H1 (cell line): ENCODE data around the gene ARHGAP26. TPM values are rescaled to one million over a fixed set of nuclear protein-coding genes. Genes with fewer than 3 reads are reported as not detected.

Experiments used
- CTCF ChIA-PET: fragments of 300-600 bp; sonication (Branson Sonifier 250); formaldehyde crosslinking; loops from one replicate; lab custom pipeline; 2021; ENCODE audit not compliant: partially characterized antibody; lab: Charles Lee
- POLR2A ChIA-PET: fragments of 300-600 bp; sonication (Branson Sonifier 250); formaldehyde crosslinking; loops from one replicate; lab custom pipeline; 2021; ENCODE audit warnings: inconsistent platforms; ENCODE audit not compliant: partially characterized antibody; lab: Charles Lee
- DNase-seq, 2 experiments: peaks; one replicate each; pipeline versions ENCODE4 v3.0.0 to v3.0.0-alpha.2; 2010 to 2022; ENCODE audit warnings: low spot score in 2 of 2, low read depth in 1 of 2, mixed read lengths in 1 of 2
- FAIRE-seq: peaks from 2 replicates; lab custom pipeline; 2011; peaks lifted over from hg19 to GRCh38; lab: Jason Lieb, UNC
- H2AFZ ChIP-seq: 2 replicates; pipeline ENCODE4 v1.8.1; 2012; ENCODE audit warnings: low read length, inconsistent platforms
- H2AK5ac ChIP-seq: 2 replicates; pipeline ENCODE4 v1.6.1; 2013; ENCODE audit warnings: low read depth, low read length
- H2BK120ac ChIP-seq: replicated peaks from 2 replicates; pipeline ENCODE3; 2013; ENCODE audit warnings: low read depth, low read length, inconsistent platforms
- H2BK12ac ChIP-seq: 2 replicates; pipeline ENCODE4 v1.6.1; 2013; ENCODE audit warnings: low read depth, low read length
- H2BK15ac ChIP-seq: 2 replicates; pipeline ENCODE4 v1.6.1; 2013; ENCODE audit warnings: low read length
- H2BK20ac ChIP-seq: 2 replicates; pipeline ENCODE4 v1.6.1; 2013; ENCODE audit warnings: low read length
- H2BK5ac ChIP-seq: 2 replicates; pipeline ENCODE4 v1.6.1; 2013; ENCODE audit warnings: low read depth, low read length
- H3K14ac ChIP-seq: 2 replicates; pipeline ENCODE4 v1.6.1; 2013; ENCODE audit warnings: inconsistent platforms; ENCODE audit not compliant: insufficient read length
- H3K18ac ChIP-seq: 2 replicates; pipeline ENCODE4 v1.6.1; 2013; ENCODE audit warnings: low read length; ENCODE audit errors: extremely low read depth
- H3K23ac ChIP-seq: 2 replicates; pipeline ENCODE4 v1.6.1; 2013; ENCODE audit warnings: inconsistent platforms; ENCODE audit not compliant: insufficient read length
- H3K23me2 ChIP-seq: 2 replicates; pipeline ENCODE4 v1.6.1; 2013; ENCODE audit warnings: low read depth, low read length
- H3K27ac ChIP-seq: 2 replicates; pipeline ENCODE4 v1.6.1; 2011; ENCODE audit warnings: low read depth, low read length, inconsistent platforms
- H3K27me3 ChIP-seq, 4 experiments: replicated peaks in 1 of 4; 1 replicate in 1 of 4; 2 replicates in 3 of 4; pipeline versions ENCODE4 v1.6.1 to v1.8.1; 2011 to 2013; ENCODE audit warnings: low read length in 3 of 4, mild to moderate bottlenecking in 3 of 4, inconsistent platforms in 2 of 4, mixed read lengths in 2 of 4, moderate library complexity in 1 of 4; ENCODE audit not compliant: control insufficient read depth in 3 of 4, insufficient read depth in 3 of 4; ENCODE audit errors: extremely low read depth in 1 of 4
- H3K36me3 ChIP-seq, 4 experiments: 2 replicates each; pipeline versions ENCODE4 v1.6.1 to v1.8.1; 2011 to 2013; ENCODE audit warnings: mild to moderate bottlenecking in 4 of 4, low read length in 3 of 4, moderate library complexity in 2 of 4, control low read depth in 1 of 4, inconsistent platforms in 1 of 4; ENCODE audit not compliant: insufficient read depth in 4 of 4, control insufficient read depth in 2 of 4
- H3K4ac ChIP-seq: replicated peaks from 2 replicates; pipeline ENCODE3; 2013; ENCODE audit warnings: low read length, low read depth, mixed read lengths, inconsistent platforms; ENCODE audit not compliant: insufficient read length
- H3K4me1 ChIP-seq, 4 experiments: replicated peaks in 1 of 4; 1 replicate in 1 of 4; 2 replicates in 3 of 4; pipeline versions ENCODE4 v1.6.1 to v1.8.1; 2011 to 2013; ENCODE audit warnings: low read length in 3 of 4, inconsistent platforms in 2 of 4, mixed read lengths in 1 of 4; ENCODE audit not compliant: insufficient read depth in 4 of 4, control insufficient read depth in 3 of 4
- H3K4me2 ChIP-seq, 2 experiments: 2 replicates each; pipeline versions ENCODE4 v1.6.1 to v1.8.1; 2011 to 2013; ENCODE audit warnings: low read depth in 2 of 2, low read length in 2 of 2, control low read depth in 1 of 2, inconsistent platforms in 1 of 2, mild to moderate bottlenecking in 1 of 2; ENCODE audit not compliant: insufficient read depth in 1 of 2
- H3K4me3 ChIP-seq, 4 experiments: fragments of 200-600, 300-600 bp in 1 of 4; sonication (generic), shearing (Covaris generic), sonication (Bioruptor Twin) in 1 of 4; 2 replicates each; pipeline versions ENCODE4 v1.5.1 to v1.8.1; 2011 to 2016; ENCODE audit warnings: low read length in 4 of 4, low read depth in 3 of 4, control low read depth in 2 of 4, inconsistent platforms in 2 of 4, mild to moderate bottlenecking in 2 of 4, mixed read lengths in 1 of 4, moderate library complexity in 1 of 4; ENCODE audit not compliant: insufficient read depth in 2 of 4; ENCODE audit errors: extremely low read depth in 1 of 4
- H3K56ac ChIP-seq: replicated peaks from 2 replicates; pipeline ENCODE3; 2013; ENCODE audit warnings: low read depth, mild to moderate bottlenecking, mixed read lengths, low read length, inconsistent platforms; ENCODE audit not compliant: insufficient read length
- H3K79me1 ChIP-seq: 2 replicates; pipeline ENCODE4 v1.6.1; 2013; ENCODE audit warnings: low read depth, low read length, control low read depth
- H3K79me2 ChIP-seq, 2 experiments: 2 replicates each; pipeline versions ENCODE4 v1.6.1 to v1.8.1; 2012 to 2013; ENCODE audit warnings: low read length in 2 of 2, mild to moderate bottlenecking in 2 of 2, inconsistent platforms in 1 of 2; ENCODE audit not compliant: insufficient read depth in 2 of 2, control insufficient read depth in 1 of 2
- H3K9ac ChIP-seq, 4 experiments: replicated peaks in 1 of 4; 1 replicate in 1 of 4; 2 replicates in 3 of 4; pipeline versions ENCODE4 v1.6.1 to v1.8.1; 2011 to 2013; ENCODE audit warnings: low read depth in 3 of 4, low read length in 3 of 4, control low read depth in 2 of 4, mild to moderate bottlenecking in 2 of 4, moderate library complexity in 2 of 4, inconsistent platforms in 1 of 4; ENCODE audit errors: extremely low read depth in 1 of 4
- H3K9me3 ChIP-seq, 2 experiments: 2 replicates each; pipeline versions ENCODE4 v1.6.1 to v1.8.1; 2012 to 2013; ENCODE audit warnings: mild to moderate bottlenecking in 2 of 2, moderate library complexity in 2 of 2, control low read depth in 1 of 2, inconsistent platforms in 1 of 2, low read depth in 1 of 2, low read length in 1 of 2, mixed read lengths in 1 of 2; ENCODE audit not compliant: insufficient read depth in 2 of 2
- H4K20me1 ChIP-seq, 2 experiments: replicated peaks in 1 of 2; 2 replicates each; pipeline versions ENCODE3 to v1.8.1; 2011 to 2013; ENCODE audit warnings: inconsistent platforms in 2 of 2, low read length in 2 of 2, mild to moderate bottlenecking in 1 of 2; ENCODE audit not compliant: insufficient read depth in 2 of 2, control insufficient read depth in 1 of 2
- H4K5ac ChIP-seq: 2 replicates; pipeline ENCODE4 v1.6.1; 2013; ENCODE audit warnings: low read length, low read depth, mixed read lengths, inconsistent platforms; ENCODE audit not compliant: insufficient read length
- H4K8ac ChIP-seq: 2 replicates; pipeline ENCODE4 v1.8.0; 2013; ENCODE audit warnings: mild to moderate bottlenecking, moderate library complexity, low read length, inconsistent platforms; ENCODE audit not compliant: insufficient read depth; ENCODE audit errors: extremely low read depth
- H4K91ac ChIP-seq: replicated peaks from 2 replicates; pipeline ENCODE3; 2013; ENCODE audit warnings: low read length, mixed read lengths, inconsistent platforms; ENCODE audit not compliant: insufficient read length
- ATF3 ChIP-seq: IDR thresholded peaks from 2 replicates; pipeline ENCODE4 v1.6.1; 2011; ENCODE audit warnings: low read depth, mild to moderate bottlenecking, low read length; ENCODE audit not compliant: insufficient read depth
- CBX5 ChIP-seq: fragments of 300-800, 300-1000 bp; sonication (generic); IDR thresholded peaks from 2 replicates; pipeline ENCODE4 v1.7.1; 2016; ENCODE audit warnings: antibody characterized with exemption, low read length, low read depth
- CHD1 ChIP-seq: IDR thresholded peaks from 2 replicates; pipeline ENCODE4 v1.6.1; 2012; ENCODE audit warnings: low read depth, low read length, improper control_type of control experiment
- CHD2 ChIP-seq: IDR thresholded peaks from 2 replicates; pipeline ENCODE4 v1.6.1; 2012; ENCODE audit warnings: low read length, improper control_type of control experiment
- CREB1 ChIP-seq: IDR thresholded peaks from 2 replicates; pipeline ENCODE4 v1.6.1; 2012; ENCODE audit warnings: inconsistent platforms
- EGR1 ChIP-seq: IDR thresholded peaks from 2 replicates; pipeline ENCODE4 v1.6.1; 2011; ENCODE audit warnings: low read depth, low read length, borderline replicate concordance
- EP300 ChIP-seq, 2 experiments: IDR thresholded peaks; 1 replicate in 1 of 2; 2 replicates in 1 of 2; pipeline ENCODE4 v1.6.1; 2011 to 2012; ENCODE audit warnings: low read depth in 2 of 2, low read length in 2 of 2, mild to moderate bottlenecking in 2 of 2, borderline replicate concordance in 1 of 2, inconsistent platforms in 1 of 2, moderate library complexity in 1 of 2
- GABPA ChIP-seq: IDR thresholded peaks from 2 replicates; pipeline ENCODE4 v1.6.1; 2011; ENCODE audit warnings: mild to moderate bottlenecking, low read length, moderate library complexity, borderline replicate concordance; ENCODE audit not compliant: insufficient read depth
- JUN ChIP-seq: IDR thresholded peaks from 2 replicates; pipeline ENCODE4 v1.6.1; 2011; ENCODE audit warnings: low read depth, mild to moderate bottlenecking, improper control_type of control experiment, low read length
- MAX ChIP-seq: IDR thresholded peaks from 2 replicates; pipeline ENCODE4 v1.6.1; 2012; ENCODE audit warnings: inconsistent platforms
- POLR2A ChIP-seq, 2 experiments: IDR thresholded peaks; 1 replicate in 1 of 2; 2 replicates in 1 of 2; pipeline ENCODE4 v1.6.1; 2011; ENCODE audit warnings: low read depth in 2 of 2, low read length in 2 of 2, mild to moderate bottlenecking in 2 of 2; ENCODE audit errors: control extremely low read depth in 1 of 2
- RNF2 ChIP-seq: fragments of 200-900, 300-1000 bp; sonication (generic); IDR thresholded peaks from 2 replicates; pipeline ENCODE4 v1.7.1; 2016; ENCODE audit warnings: borderline replicate concordance, low read depth, mild to moderate bottlenecking, antibody characterized with exemption, low read length; ENCODE audit not compliant: poor library complexity, severe bottlenecking; ENCODE audit errors: missing control alignments
- RXRA ChIP-seq: IDR thresholded peaks from 2 replicates; pipeline ENCODE4 v1.6.1; 2011; ENCODE audit warnings: low read depth, mild to moderate bottlenecking, low read length, moderate library complexity; ENCODE audit not compliant: insufficient read depth
- TBP ChIP-seq: IDR thresholded peaks from 2 replicates; pipeline ENCODE4 v1.6.1; 2011; ENCODE audit warnings: low read depth, low read length, improper control_type of control experiment
- TCF12 ChIP-seq: IDR thresholded peaks from 2 replicates; pipeline ENCODE4 v1.6.1; 2011; ENCODE audit warnings: low read depth, mild to moderate bottlenecking, low read length
- WGBS, 2 experiments: shearing (Covaris generic) in 1 of 2; methylation state at CpG; one replicate each; pipeline versions ENCODE4 v1.1.6 to v1.1.7; 2013 to 2015; ENCODE audit warnings: low lambda C conversion rate in 2 of 2, mixed read lengths in 2 of 2, inconsistent platforms in 1 of 2, low coverage in 1 of 2, missing lambda C conversion rate in 1 of 2; ENCODE audit not compliant: insufficient replicate concordance in 2 of 2, insufficient coverage in 1 of 2, insufficient read length in 1 of 2; ENCODE audit errors: extremely low coverage in 1 of 2, missing lambda C conversion rate in 1 of 2; 5-methylcytosine and 5-hydroxymethylcytosine counted together
- polyA plus RNA-seq, 7 experiments: library from polyadenylated mRNA; depleted of rRNA in 3 of 7; stranded (reverse) in 5 of 7; unstranded in 2 of 7; fragments of >200 nt in 5 of 7; fragments of 200-250 nt in 2 of 7; gene quantifications; 1 replicate in 5 of 7; 2 replicates in 1 of 7; 4 replicates in 1 of 7; pipeline versions ENCODE4 v1.2.1 to v1.2.3, GENCODE V29; 2011 to 2013; ENCODE audit warnings: missing spikeins in 2 of 7, mixed read lengths in 2 of 7
- total RNA-seq: library from RNA; stranded (reverse); fragmentation: NEBNext Ultra II Directional; extraction: Animal tissue kit (Norgen Biotek cat#: 25700); gene quantifications from 2 replicates; pipeline ENCODE4 v1.2.1, GENCODE V29; 2021

The ARHGAP26 gene
- total and polyA plus RNA-seq, 2 of the 8 experiments (the other 6 are each of a cell fraction or from before 2014, with no cell fraction given), result 7.1 to 24.8 TPM

GRCh38 chr5:143235423-143235822 is 465.2 kb downstream of the ARHGAP26 start:
- no peak overlapping the region for H2BK12ac ChIP-seq
- H2BK15ac ChIP-seq, result no peak overlapping the region
- TF ChIP-seq EGR1 (no peak), CBX5 (no peak), MAX (no peak), RXRA (no peak), GABPA (no peak), CHD2 (no peak), RNF2 (no peak), CHD1 (no peak), EP300 (IDR thresholded peaks at IDR 0.05; ENCODE audit: borderline replicate concordance in 1 of 2, low read depth in 2 of 2, low read length in 2 of 2) (no peak), CREB1 (no peak), POLR2A (IDR thresholded peaks at IDR 0.05; ENCODE audit: control extremely low read depth in 1 of 2, low read depth in 2 of 2, low read length in 2 of 2) (no peak), JUN (no peak), TBP (no peak), TCF12 (no peak), ATF3 (no peak)
- no peak overlapping the region for H4K8ac ChIP-seq
- H4K5ac ChIP-seq, result no peak overlapping the region
- H3K56ac ChIP-seq, result no peak overlapping the region
- no peaks in the 10 kb centered on the region for H3K27me3 ChIP-seq
- H3K4me1 ChIP-seq, result peaks cover 0 to 5% (median 0%) of the 10 kb centered on the region in 4 experiments; a peak in 2 of 7 replicates
- H3K4ac ChIP-seq, result no peak overlapping the region
- no peak overlapping the region for H2BK20ac ChIP-seq
- H2AK5ac ChIP-seq, result no peak overlapping the region
- H3K9me3 ChIP-seq, result no peaks in the 10 kb centered on the region
- H3K27ac ChIP-seq, result no peak overlapping the region
- no peak overlapping the region for H4K91ac ChIP-seq
- no peak overlapping the region for H3K14ac ChIP-seq
- H3K36me3 ChIP-seq, result no peaks in the 10 kb centered on the region
- no peak overlapping the region for H2AFZ ChIP-seq
- no peaks in the 10 kb centered on the region for H3K23me2 ChIP-seq
- no peak overlapping the region for H3K9ac ChIP-seq
- H3K79me1 ChIP-seq, result no peaks in the 10 kb centered on the region
- no peak overlapping the region for H2BK120ac ChIP-seq
- CTCF ChIA-PET, result no interaction called here
- H3K23ac ChIP-seq, result no peak overlapping the region
- no peak for DNase-seq
- no peak overlapping the region for H2BK5ac ChIP-seq
- H3K79me2 ChIP-seq, result no peaks in the 10 kb centered on the region
- H3K18ac ChIP-seq, result no peak overlapping the region
- POLR2A ChIA-PET, result no interaction called here
- no peak overlapping the region for H3K4me3 ChIP-seq
- WGBS, 2 experiments, result 94% methylated on average over 3 of the region's 3 CpGs; no CpG with 5 or more reads in 1 of the 2 experiments
- no peak for FAIRE-seq
- no peak overlapping the region for H3K4me2 ChIP-seq
- H4K20me1 ChIP-seq, result no peaks in the 10 kb centered on the region
